GM12891 (cell line): ENCODE measurements around the gene SNUPN.

Experiments used
- POLR2A ChIP-seq: IDR thresholded peaks from 2 replicates; pipeline ENCODE4 v1.6.1; 2011; ENCODE audit warnings: low read depth, low read length, control low read depth
- POLR2AphosphoS5 ChIP-seq: IDR thresholded peaks from 2 replicates; pipeline ENCODE4 v1.6.1; 2011; ENCODE audit warnings: low read depth, low read length, control low read depth
- POU2F2 ChIP-seq: IDR thresholded peaks from 2 replicates; pipeline ENCODE4 v1.6.1; 2011; ENCODE audit warnings: low read depth, mild to moderate bottlenecking, control low read depth, low read length, moderate library complexity
- TAF1 ChIP-seq: IDR thresholded peaks from 2 replicates; pipeline ENCODE4 v1.6.1; 2011; ENCODE audit warnings: low read depth, low read length, control low read depth

DNA sequence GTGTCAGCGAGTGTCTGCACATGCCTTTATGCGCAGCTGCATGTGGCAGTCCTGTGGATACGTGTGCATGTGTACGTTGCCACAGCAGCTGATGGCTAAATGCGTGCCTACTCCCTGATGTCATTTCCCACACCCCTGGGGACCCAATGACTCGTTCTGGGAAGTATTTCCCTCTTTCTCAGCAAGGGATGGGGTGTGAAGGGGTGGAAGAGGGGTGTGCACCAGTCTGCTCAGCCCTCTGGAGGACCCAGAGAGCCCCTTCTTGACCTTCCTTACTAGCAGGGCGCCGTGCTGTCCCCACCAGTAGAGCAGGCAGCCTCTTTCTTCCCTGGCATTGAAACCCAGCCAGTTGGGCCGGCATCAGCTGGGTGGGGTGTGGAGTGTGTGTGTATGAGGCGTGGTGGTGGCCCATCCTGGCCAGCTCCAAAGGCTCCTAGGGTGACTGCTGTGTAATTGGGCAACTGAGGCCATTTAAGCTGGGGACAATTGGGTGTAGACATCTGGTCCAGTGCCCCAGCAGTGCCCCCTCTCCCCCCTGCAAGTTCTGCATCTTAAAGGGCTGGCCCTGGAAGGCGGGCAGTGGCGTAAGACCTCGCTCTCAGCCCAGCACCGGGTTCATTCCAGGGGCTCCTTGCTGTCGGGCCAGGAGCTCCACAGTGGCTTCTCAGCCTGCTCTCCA is 41.4 kb upstream of the SNUPN start:
- TF ChIP-seq POLR2AphosphoS5 (no peak), POLR2A (no peak), POU2F2 (no peak), TAF1 (no peak)
